Measurements from ENCODE around the gene GOT1.

Gene GOT1

GRCh38 chr10:99360934-99361333, 69.5 kb downstream of the GOT1 start:
- DNase-seq (ENCODE audit: low spot score) = no peak

DNA sequence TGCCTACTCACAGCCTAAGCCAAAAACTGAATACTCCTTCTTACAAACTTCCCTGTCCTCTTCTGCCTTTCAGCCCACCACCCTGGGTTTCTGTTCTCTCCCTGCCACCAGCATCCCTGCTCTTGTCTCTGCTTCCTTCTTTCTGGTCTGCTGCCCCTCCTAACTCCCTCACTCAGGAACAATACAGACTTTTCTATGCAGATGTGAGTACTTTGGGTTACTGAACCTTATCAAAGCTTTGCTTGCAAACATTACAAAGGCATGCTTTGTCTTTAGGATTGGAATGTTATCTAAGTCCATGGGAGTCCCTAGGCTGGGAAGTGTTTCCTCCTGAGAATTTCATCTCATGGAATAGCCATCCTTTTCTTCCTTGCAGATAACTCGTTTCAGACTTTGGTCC, 72.3 kb downstream of the GOT1 start:
- no peak for DNase-seq (ENCODE audit: low spot score)

GRCh38 chr10:99357691-99358090, 72.7 kb downstream of the GOT1 start:
- DNase-seq (ENCODE audit: low spot score) = no peak

DNA sequence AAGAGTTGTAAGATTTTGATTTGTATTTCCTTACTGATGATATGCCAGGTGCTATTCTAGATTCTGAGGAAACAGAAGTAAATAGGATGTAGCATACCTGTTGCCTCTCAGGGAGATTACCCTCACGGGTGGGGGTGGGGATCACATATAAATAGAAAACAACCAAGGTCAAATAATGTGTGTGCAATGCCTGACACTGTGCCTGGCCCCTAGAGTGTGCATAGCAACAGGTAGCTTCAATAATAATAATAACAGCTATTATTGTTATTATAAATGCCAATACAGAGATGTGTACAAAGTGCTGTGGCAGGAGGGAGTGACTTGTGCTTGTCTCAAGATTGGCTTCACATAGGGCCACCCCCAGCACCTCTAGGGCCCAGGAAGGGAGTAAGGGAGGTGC, 77.2 kb downstream of the GOT1 start:
- DNase-seq (ENCODE audit: low spot score) = no peak

GRCh38 chr10:99347672-99348071, 82.8 kb downstream of the GOT1 start:
- DNase-seq (ENCODE audit: low spot score) = no peak
